Measurements from ENCODE around the gene RCAN1. TPM values are rescaled to one million over a fixed set of nuclear protein-coding genes. Genes with fewer than 3 reads are reported as not detected.

The RCAN1 gene
- 163 and 225 TPM in 2 replicates for total RNA-seq

DNA sequence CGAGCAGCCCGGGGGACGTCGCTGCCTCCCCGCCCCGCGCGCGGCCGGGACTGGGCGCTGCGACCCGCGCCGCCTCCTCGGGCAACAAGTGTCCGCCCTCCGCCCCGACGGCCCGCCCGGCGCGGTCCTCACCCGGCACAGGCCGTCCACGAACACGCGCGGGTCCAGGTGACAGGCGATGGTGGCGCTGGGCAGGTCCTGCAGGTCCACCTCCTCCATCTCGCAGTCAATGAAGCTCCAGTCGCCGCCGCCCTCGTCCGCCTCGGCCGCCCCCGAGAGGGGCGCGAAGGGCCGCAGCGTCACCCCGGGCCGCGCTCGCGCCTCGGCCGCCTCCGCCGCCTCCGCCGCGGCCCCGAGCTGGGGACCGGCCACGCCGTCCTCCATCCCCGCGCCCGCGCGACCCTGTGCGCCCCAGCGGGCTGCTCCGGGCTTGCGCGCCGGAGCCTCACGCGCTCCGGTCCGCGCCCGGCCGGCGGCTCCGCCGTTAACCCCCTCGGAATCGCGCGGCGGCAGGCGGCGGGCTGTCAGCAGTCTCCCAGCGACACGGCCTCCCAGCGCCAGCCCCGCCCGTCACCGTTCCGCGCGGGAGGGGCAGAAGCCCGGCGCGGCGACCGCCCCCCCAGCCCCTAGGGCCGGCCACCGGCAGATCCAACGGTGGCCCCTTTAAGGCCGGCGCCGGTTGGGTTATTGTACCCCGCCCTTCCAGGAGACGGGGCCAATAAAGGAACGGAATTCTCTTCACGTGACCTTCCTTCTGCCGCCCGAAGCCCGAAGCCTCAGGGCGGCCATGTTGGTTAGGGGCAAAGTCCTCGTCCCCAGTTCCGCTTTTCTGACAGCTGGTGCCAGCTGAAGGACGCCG is at the start of gene RCAN1:
TSS of gene RCAN1 (minus strand) at position 486 of the 859 bp plus-strand sequence. CDS start at position 384, 102 bp downstream.

DNA sequence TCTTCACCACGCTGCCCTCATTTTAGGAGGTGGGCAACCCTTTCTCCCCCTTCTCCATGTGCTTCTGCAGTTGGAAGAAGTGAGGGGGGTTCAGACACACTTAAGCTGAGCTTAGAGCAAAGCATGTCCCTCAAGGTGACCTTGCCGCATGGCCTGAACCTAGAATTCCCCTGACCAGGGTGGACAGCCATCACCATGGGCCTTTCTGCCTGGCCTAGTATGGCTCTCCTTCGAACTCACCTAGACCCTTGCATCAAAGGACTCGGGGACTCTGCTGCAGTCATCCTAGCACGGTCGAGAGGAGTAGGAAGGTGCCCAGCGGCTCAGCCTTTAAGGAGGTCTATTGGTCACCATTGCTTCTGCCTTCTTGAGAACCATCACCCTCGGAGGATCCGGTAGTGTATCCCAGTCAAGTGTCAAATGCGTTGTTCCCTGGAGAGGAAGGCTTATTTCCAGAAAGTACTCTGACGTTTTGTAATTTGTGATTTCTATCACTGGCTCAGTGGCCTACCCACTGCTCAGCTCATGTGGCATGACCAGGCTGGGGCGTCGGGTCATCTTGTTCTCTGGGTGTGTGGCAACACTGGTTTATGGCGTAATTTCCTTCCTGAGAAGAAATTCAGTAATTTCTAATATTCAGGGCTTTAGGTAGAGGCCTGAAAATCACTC is 103.0 kb downstream of the RCAN1 start, which contains the start of gene KCNE1:
TSS of gene KCNE1 (minus strand) at position 424 of the 669 bp plus-strand sequence. CDS start 62,576 bp downstream, outside the sequence.

Other genes starting within 250 kb of the RCAN1 start
- 17.2 and 20.2 TPM in 2 replicates for gene SMIM11, start 239.6 kb downstream of the RCAN1 start, total RNA-seq
- gene SMIM34, start 191.2 kb downstream of the RCAN1 start, total RNA-seq, result not detected in 2 replicates
- gene KCNE1, start 102.9 kb downstream of the RCAN1 start, total RNA-seq, result 0.53 and 0.87 TPM in 2 replicates
- gene CLIC6, start 53.9 kb upstream of the RCAN1 start, total RNA-seq, result 0.12 and 0.13 TPM in 2 replicates

Data from aortic smooth muscle cell (primary cell).